H7 (cell line): ENCODE data around the gene ZSWIM9. TPM values are rescaled to one million over a fixed set of nuclear protein-coding genes. Genes with fewer than 3 reads are reported as not detected.
A peak's percentile ranks its signal among the peaks of the same experiment; 100 is the strongest.

Source experiments
- DNase-seq: peaks from one replicate; pipeline ENCODE4 v3.0.0; 2012
- H3K27me3 ChIP-seq: 2 replicates; pipeline ENCODE4 v1.6.0; 2011; ENCODE audit warnings: mild to moderate bottlenecking, low read length; ENCODE audit not compliant: control insufficient read depth, insufficient read depth
- H3K36me3 ChIP-seq: replicated peaks from 2 replicates; pipeline ENCODE4 v1.5.1; 2011; ENCODE audit warnings: low read length; ENCODE audit not compliant: control insufficient read depth, insufficient read depth
- H3K4me3 ChIP-seq: 2 replicates; pipeline ENCODE4 v1.5.1; 2011; ENCODE audit warnings: low read depth, mild to moderate bottlenecking, control low read depth, low read length, moderate library complexity; ENCODE audit not compliant: insufficient read depth
- total RNA-seq: library from RNA; depleted of rRNA; stranded (reverse); fragments of >200 nt; shearing (Covaris generic); gene quantifications from 2 replicates; pipeline ENCODE4 v1.2.3, GENCODE V29; 2014

ZSWIM9 gene
- total RNA-seq, 1 experiment from 2014 or later: 1.7 TPM

- peak; percentile 96 for DNase-seq
- Histone ChIP-seq H3K4me3 (no peak overlapping the region), H3K27me3 (no peaks in the 10 kb centered on the region), H3K36me3 (no peaks in the 10 kb centered on the region; the same call in none of the 2 replicates)
These were observed 19.9 kb downstream of the ZSWIM9 start for GRCh38 chr19:48190288-48190884.

DNA sequence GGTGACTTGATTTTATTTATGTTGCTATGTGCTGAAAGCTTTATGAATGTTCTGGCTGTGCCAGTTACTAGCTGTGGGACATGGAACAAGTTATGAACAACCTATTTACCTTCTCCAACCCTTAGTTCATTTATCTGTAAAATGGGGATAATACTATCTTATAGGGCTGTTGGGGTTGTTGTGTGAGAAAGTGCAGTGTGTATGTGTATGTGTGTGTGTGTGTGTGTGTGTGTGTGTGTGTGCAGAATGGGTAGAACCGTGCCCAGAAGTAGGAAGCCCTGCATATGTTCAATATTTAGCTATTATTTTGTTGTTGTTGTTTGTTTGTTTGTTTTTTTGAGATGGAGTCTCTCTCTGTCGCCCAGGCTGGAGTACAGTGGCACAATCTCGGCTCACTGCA is 20.4 kb downstream of the ZSWIM9 start:
- no peaks in the 10 kb centered on the region for H3K27me3 ChIP-seq
- no peak for DNase-seq
- H3K36me3 ChIP-seq: no peaks in the 10 kb centered on the region; the same call in none of the 2 replicates
- no peak overlapping the region for H3K4me3 ChIP-seq

- Histone ChIP-seq H3K36me3 (no peaks in the 10 kb centered on the region; the same call in none of the 2 replicates), H3K4me3 (no peak overlapping the region), H3K27me3 (no peaks in the 10 kb centered on the region)
- DNase-seq: no peak
These were observed 22.3 kb downstream of the ZSWIM9 start for GRCh38 chr19:48192750-48193149.

GRCh38 chr19:48194041-48194843 is 23.8 kb downstream of the ZSWIM9 start:
- DNase-seq: peak; percentile 76
- Histone ChIP-seq H3K4me3 (no peak overlapping the region), H3K36me3 (no peaks in the 10 kb centered on the region; the same call in 1 of the 2 replicates), H3K27me3 (no peaks in the 10 kb centered on the region)

- DNase-seq: peak; percentile 39
- Histone ChIP-seq H3K4me3 (no peak overlapping the region), H3K27me3 (no peaks in the 10 kb centered on the region), H3K36me3 (no peaks in the 10 kb centered on the region; the same call in 1 of the 2 replicates)
These were observed 24.7 kb downstream of the ZSWIM9 start for GRCh38 chr19:48194844-48195830.

DNA sequence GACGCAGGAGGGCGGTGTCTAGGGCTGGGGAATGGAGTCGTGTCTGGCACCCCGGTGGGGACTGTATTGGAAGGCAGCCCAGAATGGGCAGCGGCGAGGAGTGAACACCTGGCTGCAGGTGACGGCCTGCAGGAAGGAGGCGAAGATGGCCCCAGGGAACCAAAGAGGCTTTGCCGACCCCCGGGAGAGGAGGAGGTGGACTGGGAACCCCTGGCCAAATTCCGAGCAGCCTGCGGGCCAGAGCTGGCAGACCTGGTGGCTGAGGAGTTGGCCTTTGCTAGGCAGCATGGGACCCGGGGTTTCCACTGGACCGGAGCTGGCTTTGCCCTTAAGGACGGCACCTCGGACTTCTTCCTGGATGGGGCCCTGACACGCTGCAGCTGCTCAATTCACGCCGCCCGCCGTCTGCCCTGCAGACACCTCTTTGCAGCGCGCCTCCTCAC is 25.9 kb downstream of the ZSWIM9 start:
- Histone ChIP-seq H3K36me3 (no peaks in the 10 kb centered on the region), H3K4me3 (no peak overlapping the region), H3K27me3 (no peaks in the 10 kb centered on the region)
- DNase-seq: peak; percentile 41

- peak; percentile 29 for DNase-seq
- H3K27me3 ChIP-seq: no peaks in the 10 kb centered on the region
- no peaks in the 10 kb centered on the region for H3K36me3 ChIP-seq
- no peak overlapping the region for H3K4me3 ChIP-seq
These were observed 26.6 kb downstream of the ZSWIM9 start for GRCh38 chr19:48196933-48197665.

DNA sequence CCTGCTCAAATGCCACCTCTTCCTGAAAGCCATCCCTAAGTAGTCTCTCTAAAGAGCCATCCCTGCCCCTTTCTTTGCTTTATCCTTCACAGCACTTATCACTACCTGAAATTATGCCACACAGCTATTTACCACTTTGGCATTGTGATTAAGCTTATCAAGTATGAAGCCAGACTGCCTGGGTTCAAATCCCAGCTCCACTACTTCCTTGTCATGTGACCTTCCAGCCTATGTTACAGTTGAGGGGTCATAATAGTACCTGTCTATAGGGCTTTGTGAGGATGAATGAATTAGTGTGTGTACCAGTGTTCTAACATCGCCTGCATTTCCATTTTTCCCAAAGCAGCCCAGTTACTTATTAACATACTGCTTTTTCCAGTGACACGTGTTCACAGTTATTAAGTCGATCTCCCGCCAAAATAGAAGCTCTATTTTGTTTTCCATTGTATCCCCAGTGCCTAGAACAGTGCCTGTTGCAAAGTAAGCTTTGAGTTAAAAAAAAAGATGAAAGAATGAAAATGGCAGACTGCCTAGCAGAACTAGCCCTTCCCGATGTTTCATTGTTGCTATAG is 32.8 kb downstream of the ZSWIM9 start:
- H3K36me3 ChIP-seq: no peaks in the 10 kb centered on the region
- H3K27me3 ChIP-seq: no peaks in the 10 kb centered on the region
- peak overlapping the region; percentile 14 for H3K4me3 ChIP-seq
- DNase-seq: no peak

DNA sequence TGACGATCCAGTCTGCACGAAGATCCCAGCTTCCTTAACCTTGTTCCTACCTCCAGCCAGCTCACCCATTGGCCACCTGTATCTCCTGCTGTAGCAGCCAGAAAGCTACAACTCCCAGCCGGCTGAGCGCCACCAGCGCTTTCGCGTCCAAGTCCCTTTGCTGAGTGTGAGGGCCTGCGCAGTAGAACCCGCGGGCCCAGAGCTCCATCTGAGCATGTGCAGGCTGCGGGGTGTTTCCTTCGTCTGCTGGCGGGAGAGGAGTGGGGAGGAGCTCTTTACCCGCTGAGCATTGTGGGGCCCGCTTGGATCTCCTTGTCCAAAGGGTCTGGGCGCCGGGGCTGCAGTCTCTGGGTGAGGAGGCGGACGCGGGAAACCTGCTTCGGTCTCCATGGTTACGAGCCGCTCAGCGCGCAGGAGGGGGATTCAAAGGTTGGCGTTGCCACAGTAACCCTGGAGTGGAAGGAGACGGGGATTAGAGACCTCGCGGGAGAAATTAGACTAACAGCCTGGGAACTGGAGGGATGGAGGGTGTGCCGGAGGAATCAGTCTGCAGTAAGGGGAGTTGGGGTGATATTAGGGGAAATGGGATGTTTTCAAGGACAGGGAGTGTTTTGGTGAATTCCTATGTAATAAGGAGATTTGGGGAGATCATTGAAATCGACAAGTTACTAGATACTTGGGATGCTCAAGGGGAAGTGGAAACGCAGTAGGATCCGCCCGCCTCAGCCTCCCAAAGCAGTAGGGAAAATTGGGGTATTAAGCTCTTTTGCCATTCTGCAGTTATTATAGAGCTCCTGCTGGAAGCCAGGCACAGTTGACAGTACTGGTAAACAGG is 33.5 kb downstream of the ZSWIM9 start:
- Histone ChIP-seq H3K4me3 (peak overlapping the region; percentile 50), H3K27me3 (no peaks in the 10 kb centered on the region), H3K36me3 (no peaks in the 10 kb centered on the region)
- peak; percentile 93 for DNase-seq

DNA sequence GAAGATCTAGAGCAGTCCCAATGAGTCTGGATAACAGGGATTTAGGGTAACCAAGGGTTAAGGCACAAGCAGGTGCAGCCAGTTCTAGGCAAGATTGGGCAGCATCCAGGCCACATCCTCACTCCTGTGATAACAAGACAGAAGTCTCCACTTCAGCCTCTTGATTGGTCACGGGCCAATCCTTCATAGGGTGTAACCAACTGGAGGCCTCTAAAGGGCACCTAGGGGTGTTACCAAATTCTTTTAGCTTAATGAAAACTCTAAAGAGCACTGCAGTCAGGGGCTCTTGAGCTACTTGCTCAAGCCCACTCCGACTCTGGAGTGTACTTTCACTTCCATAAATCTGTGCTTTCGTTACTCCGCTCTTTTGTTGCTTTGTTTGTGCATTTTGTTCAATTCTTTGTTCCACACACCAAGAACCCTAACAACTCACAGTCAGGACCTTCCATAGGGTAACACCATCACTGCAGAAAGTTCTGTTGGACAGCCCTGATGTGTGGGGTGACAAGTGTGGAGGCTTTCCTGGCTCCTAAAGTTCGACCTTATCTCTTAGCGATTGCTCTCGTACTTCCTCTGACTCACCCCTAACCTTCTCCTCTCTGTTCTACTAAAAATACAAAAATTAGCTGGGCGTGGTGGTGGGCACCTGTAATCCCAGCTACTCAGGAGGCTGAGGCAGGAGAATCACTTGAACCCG is 36.1 kb downstream of the ZSWIM9 start:
- Histone ChIP-seq H3K4me3 (no peak overlapping the region), H3K27me3 (no peaks in the 10 kb centered on the region; the same call in 1 of the 2 replicates), H3K36me3 (no peaks in the 10 kb centered on the region)
- DNase-seq: no peak

- H3K27me3 ChIP-seq: no peaks in the 10 kb centered on the region; the same call in 1 of the 2 replicates
- no peak overlapping the region for H3K4me3 ChIP-seq
These were observed 39.5 kb downstream of the ZSWIM9 start for GRCh38 chr19:48210005-48210404.

DNA sequence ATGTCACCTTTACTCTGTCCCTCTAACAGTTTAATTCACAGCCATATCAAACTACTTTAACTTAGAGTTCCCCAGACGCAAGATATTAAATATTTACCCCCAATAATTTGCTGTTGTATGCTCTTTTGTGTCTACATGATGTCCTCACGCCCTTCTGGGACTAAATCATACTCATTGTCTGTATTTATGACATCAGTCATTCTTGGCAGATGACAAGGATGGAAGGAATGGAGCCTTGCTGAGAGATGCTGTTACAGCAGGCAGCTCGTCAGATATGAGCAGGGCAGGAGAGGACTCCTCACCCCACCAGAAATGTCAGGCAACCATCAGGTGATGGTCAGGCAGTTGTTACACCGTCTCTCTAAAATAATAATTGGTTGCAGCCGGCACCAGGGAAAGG is 43.5 kb downstream of the ZSWIM9 start:
- H3K27me3 ChIP-seq: no peaks in the 10 kb centered on the region; the same call in 1 of the 2 replicates
- H3K4me3 ChIP-seq: no peak overlapping the region
- no peak for DNase-seq
- H3K36me3 ChIP-seq: no peaks in the 10 kb centered on the region

More at GRCh38 chr19:48210005-48210404, 39.5 kb downstream of the ZSWIM9 start:
- no peaks in the 10 kb centered on the region for H3K36me3 ChIP-seq
- no peak for DNase-seq
